NK-92 (cell line): ENCODE data around the gene C4B.
"Not testable (repeated sequence)": the region's sequence is repeated elsewhere in the genome, so short reads cannot be mapped to it uniquely, and the experiment has no call there.

Experiments used
- DNase-seq: peaks from one replicate; lab custom pipeline; 2025; ENCODE audit not compliant: unreplicated experiment; lab: John Stamatoyannopoulos, UW

Gene C4B

DNA sequence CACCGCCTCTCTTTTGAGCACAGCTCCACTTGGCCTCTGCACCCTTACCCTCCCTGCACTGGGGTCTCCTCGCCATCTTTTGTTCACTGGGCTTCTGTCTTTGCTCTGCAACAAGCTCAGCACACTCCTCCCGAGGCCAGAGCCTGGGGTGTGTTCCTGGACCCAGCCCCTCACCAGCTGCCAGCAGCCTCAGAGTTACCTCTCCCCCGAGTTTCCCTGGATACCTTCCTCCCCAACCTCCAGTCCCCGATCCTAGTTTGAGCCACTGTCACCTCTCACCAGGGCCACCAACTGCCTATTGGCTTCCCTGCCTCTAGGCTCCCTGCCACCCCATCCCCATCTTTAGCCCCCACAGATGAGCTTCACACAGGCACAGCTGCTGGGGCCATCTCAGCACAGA lies 36.0 kb downstream of the C4B start:
- no peak for DNase-seq

DNA sequence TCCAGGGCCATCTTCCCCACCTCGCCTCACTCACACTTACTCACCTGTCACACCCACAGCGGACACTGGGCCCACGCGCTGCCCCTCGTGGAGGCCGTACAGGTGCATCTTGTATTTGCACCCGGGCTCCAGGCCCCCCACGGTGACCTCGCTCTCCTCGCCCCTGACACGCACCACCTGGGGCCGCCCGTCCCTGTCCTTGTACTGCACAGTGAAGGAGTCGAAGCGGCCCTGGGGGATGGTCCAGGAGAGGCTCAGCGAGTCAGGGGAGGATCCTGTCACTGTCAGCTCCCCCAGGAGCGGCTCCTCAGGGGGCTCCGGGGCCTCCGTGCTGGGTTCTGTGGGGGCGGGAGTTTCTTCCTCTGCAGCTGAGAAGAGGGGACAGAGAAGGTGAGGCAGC lies 38.0 kb downstream of the C4B start:
- DNase-seq, result not testable (repeated sequence)

DNA sequence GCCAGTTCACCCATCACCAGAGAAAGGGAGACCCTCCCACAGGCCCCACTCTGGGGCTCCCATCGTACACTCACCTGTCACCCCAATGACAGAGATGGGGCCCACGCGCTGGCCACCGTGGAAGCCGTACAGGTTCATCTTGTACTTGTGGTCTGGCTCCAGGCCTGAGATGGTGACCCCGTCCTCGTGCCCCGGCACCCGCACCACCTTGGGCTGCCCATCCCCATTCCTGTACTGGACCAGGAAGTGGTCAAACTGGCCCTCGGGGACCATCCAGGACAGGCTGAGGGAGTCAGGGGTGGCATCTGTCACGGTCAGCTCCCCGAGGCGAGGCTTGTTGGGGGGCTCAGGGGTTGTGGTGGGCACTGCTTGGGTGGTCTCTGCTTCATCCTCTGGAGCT lies 38.7 kb downstream of the C4B start:
- DNase-seq, result not testable (repeated sequence)

DNA sequence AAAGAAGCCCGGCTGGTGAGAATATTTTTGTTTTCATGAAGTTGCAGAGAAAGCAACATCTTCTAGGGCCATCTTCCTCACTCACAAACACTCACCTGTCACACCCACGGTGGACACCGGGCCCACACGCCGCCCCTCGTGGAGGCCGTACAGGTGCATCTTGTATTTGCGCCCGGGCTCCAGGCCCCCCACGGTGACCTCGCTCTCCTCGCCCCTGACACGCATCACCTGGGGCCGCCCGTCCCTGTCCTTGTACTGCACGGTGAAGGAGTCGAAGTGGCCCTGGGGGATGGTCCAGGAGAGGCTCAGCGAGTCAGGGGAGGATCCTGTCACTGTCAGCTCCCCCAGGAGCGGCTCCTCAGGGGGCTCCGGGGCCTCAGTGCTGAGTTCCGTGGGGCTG lies 41.2 kb downstream of the C4B start:
- not testable (repeated sequence) for DNase-seq

DNA sequence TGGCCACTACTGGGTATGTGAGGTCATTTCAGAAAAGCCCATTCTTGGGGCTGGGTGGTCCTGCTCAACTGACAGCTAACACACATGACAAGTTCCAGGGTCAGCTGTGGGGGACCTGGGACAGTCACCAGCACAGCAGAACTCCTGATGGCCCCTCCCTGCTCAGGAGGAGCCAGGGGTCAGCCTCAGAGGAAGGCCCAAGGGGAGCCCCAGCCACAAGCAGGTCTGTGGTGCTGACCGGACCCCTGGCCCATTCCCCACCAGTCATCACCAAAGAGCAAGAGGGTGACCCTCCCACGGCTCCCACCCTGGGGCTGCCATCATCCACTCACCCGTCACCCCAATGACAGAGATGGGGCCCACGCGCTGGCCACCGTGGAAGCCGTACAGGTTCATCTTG lies 41.7 kb downstream of the C4B start:
- no peak for DNase-seq

DNA sequence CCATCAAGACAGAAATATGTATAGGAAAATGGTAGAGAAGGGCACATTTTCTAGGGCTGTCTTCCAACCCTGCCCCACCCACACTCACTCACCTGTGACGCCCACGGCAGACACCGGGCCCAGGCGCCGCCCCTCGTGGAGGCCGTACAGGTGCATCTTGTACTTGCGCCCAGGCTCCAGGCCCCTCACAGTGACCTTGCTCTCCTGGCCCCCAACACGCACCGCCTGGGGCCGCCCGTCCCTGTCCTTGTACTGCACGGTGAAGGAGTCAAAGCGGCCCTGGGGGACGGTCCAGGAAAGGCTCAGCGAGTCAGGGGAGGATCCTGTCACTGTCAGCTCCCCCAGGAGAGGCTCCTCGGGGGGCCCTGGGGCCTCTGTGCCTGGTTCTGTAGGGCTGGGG lies 43.4 kb downstream of the C4B start:
- no peak for DNase-seq

DNA sequence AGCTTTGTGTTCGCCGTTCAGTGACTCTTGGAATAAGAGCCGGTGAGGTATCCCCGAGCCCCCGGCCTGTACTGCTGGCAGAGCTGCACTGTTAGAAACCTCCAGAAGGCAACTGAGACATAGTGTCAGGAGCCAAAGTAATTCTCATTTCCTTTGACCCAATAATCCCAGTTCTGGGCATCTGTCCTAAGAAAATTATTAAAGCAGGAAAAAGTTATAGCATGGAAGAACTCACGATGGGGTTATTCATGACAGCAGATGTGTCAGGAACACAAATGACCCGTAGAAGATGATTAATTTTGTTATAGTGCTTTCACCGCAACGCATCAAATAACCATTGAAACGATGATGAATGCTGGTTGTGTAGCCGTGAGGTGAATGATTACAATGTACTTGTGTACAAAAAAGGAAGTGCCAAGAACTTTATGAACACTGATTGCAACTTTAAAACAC lies 43.9 kb downstream of the C4B start:
- no peak for DNase-seq

DNA sequence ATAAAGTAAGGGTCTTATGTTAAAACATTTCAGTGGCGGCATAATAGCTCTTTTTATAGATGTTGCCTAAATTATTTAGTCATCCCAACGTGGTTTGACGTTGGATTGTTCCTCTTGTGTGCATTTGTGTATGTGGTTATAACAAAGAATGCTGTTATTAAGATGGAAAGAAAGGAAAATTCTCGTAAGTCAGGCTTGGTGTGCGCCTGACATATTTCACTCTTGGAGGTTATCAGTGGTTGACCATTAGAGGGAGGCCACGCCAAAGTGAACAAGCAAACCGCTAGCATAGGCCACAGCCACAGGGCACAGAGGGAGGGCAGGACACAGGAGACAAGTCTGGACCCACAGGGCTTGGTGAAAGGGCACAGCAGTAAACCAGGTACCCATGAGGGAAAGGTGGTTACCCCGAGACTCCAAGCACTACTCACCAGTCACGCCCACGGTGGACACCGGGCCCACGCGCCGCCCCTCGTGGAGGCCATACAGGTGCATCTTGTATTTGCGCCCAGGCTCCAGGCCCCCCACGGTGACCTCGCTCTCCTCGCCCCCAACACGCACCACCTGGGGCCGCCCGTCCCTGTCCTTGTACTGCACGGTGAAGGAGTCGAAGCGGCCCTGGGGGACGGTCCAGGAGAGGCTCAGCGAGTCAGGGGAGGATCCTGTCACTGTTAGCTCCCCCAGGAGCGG lies 46.5 kb downstream of the C4B start:
- DNase-seq, result no peak

DNA sequence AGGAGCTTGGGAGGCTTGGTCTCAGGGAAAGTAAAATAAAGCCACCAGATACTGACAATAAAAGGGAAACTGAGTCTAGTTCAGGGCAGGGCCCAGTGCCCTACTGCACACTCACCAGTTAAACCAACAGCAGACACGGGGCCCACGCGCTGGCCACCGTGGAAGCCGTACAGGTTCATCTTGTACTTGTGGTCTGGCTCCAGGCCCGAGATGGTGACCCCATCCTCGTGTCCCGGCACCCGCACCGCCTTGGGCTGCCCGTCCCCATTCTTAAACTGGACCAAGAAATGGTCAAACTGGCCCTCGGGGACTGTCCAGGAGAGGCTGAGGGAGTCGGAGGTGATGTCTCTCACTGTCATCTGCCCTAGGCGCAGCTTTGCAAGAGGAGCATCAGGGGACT lies 50.1 kb downstream of the C4B start:
- DNase-seq, result no peak

DNA sequence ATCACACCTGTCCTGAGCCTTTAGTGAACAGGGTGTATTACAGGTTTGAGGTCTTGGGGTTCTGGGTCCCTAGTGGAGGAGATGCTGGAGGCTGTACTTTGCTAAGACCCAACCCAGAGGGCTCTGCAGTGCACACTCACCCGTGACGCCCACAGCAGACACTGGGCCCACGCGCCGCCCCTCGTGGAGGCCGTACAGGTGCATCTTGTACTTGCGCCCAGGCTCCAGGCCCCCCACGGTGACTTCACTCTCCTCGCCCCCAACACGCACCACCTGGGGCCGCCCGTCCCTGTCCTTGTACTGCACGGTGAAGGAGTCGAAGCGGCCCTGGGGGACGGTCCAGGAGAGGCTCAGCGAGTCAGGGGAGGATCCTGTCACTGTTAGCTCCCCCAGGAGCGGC lies 52.9 kb downstream of the C4B start:
- DNase-seq, result not testable (repeated sequence)

DNA sequence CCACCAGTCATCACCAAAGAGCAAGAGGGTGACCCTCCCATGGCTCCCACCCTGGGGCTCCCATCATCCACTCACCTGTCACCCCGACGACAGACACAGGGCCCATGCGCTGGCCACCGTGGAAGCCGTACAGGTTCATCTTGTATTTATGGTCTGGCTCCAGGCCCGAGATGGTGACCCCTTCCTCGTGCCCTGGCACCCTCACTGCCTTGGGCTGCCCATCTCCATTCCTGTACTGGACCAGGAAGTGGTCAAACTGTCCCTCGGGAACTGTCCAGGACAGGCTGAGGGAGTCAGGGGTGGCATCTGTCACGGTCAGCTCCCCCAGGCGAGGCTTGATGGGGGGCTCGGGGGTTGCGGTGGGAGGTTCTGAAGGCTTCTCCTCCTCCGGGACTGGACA lies 53.7 kb downstream of the C4B start:
- DNase-seq, result not testable (repeated sequence)

DNA sequence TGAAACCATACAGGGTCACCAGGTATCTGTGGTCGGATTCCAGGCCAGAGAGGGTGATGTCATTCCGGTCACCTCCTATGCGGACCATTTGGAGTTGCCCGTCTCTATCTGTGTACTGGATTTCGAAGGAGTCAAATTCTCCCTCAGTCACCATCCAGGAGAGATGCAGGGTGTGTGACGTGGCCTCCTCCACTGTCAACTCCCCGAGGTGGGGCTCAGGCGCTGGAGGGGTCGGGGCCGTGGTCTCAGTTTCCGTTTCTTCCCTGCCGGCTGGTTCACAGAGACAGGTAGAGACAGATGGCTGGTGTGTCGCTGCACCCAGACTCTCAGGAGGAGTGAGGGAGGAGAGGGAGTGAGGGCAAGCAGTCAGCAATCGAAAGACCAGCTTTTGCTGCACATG lies 54.3 kb downstream of the C4B start:
- no peak for DNase-seq

DNA sequence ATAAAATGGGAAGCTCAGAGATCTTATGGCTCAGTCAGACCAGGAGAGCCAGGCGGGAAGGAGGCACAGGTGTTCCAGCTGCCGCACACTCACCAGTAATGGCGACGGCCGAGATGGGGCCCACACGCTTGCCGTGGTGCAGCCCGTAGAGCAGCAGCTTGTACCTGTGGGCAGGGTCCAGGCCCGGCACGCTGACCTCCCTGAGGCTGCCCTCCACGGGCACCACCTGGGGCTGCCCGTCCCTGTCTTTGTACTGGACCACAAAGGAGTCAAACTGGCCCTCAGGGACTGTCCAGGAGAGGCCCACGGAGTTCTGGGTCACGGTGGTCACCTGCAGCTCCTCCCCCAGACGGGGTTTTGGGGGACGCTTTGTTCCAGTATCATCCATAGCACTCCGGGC lies 54.9 kb downstream of the C4B start:
- no peak for DNase-seq

DNA sequence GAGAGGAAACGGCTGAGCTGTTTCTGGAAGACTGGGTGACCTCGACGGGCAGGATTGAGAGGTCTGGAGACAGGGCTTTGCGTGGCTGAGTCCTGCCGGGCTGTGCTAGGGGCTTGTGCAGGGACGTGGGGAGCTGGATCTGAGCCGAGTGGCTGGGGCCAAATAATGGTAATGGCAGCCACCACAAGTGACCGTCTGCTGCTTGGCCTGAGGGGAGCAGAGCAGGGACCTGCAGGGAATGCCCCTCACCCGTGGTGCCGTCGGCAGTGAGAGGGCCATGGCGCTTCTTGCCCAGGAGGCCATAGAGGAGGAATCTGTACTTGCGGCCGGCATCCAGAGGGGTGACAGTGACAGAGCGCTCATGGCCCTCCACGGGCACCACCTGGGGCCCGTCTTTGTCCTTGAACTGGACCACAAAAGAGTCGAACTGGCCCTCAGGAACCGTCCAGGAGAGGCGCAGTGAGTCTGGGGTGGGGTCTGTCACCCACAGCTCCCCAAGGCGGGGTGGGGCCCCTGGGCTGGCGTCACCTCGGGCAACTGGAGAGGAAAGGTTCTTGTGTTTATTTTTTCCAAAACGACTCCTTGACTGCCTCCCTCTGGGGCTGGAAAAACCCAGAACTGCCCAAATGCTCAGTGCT lies 55.4 kb downstream of the C4B start:
- DNase-seq, result no peak

DNA sequence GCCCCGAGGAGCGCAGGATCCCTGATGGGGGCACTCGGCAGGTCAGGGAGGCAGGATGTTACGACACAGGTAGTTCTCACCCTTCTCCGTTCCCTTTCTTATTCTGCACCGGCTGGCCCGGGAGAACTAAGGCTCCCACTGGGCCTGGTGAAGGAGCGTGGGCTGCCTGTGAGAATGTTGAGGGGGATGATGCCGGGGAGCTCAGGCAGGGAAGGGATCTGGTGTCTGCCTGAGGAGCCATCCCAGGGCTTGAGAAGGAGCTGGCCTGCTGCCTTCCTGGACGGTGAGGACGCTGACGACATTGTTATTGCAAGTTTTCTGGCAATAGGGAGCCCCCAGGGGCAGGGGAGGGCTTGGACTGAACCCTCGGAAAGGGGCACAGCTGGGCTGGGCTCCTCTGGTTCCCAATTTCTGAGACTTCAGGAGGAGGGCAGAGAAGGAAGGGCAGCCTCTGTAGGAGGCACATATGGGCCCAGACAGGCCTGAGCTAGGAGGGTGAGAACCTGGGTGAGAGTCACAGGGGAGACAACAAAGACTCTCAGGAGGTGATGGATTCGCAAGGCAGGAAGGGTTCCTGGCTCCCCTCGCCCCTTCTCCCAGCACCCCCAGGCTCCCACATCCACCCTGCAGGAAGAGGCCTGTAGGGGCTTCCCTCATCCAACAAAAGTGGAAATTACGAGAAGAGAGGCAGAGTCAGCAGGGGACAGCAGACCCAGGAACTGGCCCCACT lies 56.4 kb downstream of the C4B start:
- DNase-seq, result no peak

DNA sequence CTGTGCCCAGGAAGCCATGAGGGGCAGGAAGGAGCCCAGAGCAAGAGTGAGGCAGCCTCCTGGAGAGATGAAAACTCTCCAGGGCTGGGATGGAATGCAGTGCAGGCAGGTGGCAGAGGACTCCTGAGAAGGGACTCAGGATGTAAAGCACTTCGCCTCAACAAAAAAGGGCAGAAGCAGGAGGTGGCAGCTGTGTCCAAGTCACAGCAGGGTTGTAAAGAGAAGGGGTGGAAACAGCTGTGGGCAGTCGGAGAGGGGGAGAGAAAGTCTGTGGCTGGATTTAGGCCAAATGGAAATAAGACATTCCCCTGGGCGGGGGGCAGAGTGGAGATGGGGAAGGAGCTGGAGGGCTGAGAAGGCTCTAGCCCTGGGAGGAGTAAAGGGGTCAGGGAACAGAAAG lies 58.5 kb downstream of the C4B start:
- DNase-seq, result no peak

DNA sequence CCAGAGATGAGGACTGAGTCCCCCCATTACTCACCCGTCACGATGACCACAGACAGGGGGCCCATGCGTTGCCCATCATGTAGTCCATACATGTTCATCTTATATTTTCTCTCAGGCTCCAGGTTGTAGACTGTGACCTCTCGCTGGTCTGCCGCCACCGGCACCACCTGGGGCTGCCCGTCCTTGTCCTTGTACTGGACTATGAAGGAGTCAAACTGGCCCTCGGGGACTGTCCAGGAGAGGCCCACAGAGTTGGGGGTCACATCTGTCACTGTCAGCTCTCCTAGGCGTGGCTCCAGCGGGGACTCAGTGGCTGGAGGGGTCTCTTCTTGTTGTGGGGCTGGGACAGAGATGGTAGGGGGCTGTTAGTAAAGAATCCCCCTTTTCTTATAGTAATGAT lies 59.0 kb downstream of the C4B start:
- DNase-seq, result no peak

DNA sequence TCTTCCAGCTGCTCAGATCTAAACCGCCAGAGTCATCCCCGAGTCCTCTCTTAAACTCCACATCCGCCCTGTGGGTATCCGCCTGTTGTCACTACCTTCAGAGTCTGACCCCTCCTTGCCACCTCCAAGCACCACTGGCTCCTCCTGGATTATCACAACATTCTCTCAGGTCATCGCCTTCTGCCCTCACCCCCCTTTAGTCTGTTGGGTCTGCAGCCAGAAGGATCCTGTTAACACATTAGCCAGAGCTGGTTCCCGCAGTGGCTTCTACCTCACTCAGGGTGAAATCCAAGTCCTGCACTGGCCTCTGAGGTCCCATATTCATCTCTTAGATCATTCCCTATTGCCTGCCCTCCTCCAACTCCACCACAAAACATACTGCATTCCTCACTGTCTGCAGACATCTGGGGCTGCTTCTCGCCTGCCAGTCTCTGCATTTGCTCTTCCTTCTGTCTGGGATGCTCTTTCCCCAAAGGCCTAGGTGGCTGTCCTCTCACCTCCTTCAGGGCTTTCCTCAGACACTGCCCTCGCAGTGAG lies 60.5 kb downstream of the C4B start:
- DNase-seq, result no peak

DNA sequence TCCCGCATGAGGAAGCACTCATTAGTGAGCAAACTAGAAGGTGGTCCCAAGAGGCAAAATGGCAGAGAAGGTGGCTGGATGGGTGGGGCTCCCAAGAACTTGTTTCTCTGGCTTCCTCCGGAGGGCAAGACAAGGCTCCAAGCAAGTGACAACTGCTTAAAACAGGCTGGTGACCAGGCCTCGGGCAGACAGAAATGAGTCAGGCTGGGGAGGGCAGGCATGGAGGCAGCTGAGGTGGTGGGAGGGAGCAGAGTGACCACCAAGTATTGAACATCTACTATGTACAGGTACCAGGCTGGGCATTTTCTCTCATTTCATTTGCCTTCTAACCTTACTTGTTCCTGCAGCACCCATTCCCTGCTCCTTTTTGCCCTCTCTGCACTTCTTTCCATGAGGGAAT lies 61.2 kb downstream of the C4B start:
- DNase-seq, result no peak

DNA sequence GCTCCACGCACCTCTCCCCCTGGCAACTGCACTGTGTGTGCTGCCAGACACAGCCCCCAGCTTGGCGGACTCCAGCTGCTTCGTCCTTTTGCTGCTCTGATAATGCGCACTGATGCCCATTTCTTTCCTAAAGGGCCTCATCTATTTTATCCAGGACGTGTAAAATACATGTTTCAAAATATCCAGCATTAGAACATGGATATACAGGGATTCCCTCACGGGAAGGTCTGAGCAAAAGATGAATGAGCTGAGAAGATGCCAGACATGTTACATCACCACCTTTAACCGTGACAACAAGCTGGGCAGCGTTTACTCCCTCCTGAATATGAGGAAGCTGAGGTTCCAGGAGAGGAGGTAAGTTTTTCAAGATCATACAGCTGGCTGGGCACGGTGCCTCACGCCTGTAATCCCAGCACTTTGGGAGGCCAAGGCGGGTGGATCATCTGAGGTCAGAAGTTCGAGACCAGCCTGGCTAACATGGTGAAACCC lies 61.8 kb downstream of the C4B start:
- DNase-seq, result no peak

DNA sequence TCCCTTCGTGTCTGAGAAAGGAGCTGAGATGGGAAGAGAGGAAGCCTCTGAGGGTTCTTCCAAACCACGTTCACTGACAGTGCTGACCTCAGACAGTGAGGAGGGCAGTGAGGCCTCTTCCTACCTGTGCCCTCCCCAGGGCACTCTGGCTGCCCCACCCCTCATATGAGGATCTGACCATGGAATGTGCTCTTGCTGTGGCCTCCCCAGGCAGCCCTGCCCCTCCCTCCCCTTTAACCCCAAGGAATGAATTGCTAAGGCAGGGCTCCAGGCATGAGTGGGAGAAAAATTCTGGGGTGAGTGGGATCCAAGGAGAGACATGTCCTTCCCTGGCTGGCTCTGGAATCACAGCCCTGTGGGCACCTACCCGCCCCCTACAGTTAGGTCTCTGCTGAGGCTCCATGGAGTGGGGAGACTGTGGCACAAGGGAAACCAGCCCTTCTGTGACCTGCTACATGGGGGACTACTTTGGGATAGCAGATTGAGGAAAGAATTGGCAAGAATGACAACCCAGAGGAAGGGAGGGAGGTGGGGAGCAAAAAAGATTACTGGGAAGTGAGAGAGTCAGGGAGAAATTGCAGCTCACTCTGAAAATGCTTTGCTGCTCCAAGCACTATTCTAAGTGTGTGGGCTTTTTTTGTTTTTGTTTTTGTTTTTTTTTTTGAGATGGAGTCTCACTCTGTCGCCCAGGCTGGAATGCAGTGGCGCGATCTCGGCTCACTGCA lies 65.1 kb downstream of the C4B start:
- DNase-seq, result no peak
